Ramos (cell line): ENCODE data around the gene GNPNAT1.

Experiments
- in situ Hi-C: fragments of 300-500 bp; cut with MboI; formaldehyde crosslinking; loops from one replicate; pipeline ENCODE4 v1.14.3; 2022; ENCODE audit warnings: low sequenced_read_pairs; ENCODE audit not compliant: unreplicated experiment

The GNPNAT1 gene

DNA sequence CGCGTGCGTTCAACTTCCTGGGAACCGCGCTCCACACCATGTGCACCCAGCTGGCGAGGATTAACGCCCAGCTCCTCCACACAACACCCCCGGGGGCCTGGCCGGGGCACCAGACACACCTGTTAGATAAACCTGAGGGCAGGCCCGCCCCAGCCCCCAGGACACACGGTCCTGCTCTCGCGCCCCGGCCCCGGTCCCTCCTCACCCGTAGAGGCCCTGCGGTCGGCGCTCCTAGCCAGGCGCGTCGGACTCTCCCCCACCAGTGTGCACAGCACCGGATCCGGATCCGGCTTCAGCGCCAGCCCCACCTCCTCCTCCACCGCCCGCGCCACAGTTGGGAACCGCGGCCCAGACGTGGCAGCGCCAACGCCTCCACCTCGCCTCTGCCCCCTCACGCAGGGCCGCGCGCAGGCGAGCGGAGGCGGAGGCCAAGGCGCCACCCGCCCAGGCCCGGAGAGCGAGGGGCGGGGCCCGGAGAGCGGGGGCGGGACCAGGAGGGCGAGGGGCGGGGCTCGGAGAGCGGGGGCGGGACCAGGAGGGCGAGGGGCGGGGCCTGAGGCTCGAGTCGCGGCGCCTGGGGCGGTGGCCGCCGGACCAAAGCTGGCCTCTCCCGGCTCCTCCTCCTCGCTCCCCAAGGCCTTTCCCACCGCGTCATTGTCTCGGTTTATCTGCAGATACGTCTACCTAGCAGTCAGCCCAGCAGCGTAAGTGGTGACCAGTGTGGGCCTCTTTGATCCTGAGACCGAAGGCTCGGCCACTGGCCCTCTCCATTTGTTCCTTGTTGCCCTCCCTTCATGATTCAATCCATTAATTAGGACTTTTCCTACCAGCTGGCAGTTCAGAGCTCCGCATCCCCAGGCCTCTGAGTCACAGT is at the start of gene GNPNAT1:
GNPNAT1 (minus strand) TSS at position 385 of the 874 bp plus-strand sequence. CDS start 6,957 bp downstream, outside the sequence.
- in situ Hi-C loops: no loop called here

DNA sequence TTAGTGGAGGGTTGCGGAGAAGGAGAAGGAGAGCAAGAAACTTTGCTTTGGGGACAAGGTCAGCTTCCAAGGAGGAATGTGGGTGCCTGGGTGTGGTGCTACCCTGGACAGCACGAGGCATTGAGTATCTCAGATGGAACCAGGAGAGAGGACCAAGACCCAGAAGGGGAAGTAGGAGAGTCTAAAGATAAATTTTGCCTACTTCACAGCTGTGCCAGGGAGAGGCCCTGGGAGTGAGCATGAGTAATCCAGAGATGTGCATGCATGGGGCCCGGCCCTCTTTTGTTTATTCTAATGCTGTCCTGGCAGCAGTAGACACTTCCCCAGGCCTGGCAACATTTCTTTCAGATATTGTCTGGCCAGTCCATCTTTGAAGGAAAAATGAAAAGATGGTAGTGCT is 49.5 kb upstream of the GNPNAT1 start:
- in situ Hi-C loops: no loop called here

DNA sequence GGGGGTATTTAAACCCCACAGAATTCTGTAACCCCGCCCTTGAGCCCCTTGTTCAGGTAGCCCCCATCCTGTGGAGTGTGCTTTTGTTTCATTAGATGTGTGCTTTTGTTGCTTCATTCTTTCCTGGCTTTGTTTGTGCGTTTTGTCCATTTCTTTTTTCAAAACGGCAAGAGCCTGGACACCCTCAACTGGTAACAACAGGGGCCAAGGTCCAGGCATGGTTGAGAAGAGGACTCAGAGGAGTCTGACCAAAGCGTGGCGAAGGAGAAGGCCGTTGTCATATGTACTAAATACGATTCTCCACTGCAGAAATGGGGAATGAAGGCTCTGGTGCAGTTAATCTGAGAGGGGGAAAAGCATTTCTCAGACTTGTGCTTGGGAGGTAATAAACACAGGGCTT is 46.0 kb upstream of the GNPNAT1 start:
- in situ Hi-C loops: no loop called here

DNA sequence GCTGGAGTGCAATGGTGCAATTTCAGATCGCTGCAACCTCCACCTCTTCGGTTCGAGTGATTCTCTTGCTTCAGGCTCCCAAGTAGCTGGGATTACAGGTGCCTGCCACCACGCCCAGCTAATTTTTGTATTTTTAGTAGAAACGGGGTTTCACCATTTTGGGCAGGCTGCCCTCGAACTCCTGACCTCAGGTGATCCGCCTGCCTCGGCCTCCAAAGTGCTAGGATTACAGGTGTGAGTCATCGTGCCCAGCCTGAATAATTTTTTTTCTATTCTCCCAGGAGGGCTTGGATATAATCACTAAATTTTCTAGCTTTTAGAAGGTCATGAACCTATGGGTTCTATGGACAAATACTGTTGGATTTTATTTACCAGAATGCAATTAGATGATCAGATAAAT is 44.7 kb upstream of the GNPNAT1 start:
- in situ Hi-C loops: no loop called here

DNA sequence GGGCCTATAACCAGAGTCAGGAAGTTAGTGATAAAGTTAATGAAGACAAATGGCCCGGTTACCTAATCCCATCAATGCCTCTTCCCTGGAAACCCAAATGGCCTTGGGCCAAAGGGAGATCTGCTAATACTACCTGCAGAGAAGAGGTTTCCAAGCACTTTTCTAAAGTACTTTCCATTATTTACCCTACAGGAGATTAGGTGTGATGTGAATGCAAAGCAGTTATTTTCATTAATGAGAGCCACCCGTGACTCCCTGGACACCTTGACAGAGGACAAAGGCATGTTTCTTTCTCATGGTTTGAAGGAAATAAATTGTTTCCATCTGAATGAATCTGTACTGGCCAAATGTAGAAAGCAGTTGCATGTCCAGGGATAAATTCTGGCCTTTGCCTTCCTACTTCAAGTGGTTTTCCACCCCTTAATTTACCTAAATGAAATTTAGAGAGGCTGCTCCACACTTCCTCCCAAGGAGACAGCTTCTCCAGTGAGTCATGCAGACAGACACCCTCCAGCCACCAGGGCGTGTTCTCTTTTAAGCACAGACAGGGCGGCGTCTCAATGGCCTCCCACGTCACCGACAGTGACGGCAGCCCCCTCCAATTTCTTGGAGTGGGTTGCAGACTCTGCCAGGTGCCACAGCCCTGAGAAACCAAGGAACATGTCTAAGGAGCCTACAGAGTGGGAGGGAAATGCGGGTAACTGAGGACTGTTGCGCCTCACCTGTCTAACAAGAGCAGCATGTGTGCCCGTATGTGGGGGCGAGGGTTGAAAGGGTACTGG is 43.9 kb upstream of the GNPNAT1 start:
- in situ Hi-C loops: no loop called here

DNA sequence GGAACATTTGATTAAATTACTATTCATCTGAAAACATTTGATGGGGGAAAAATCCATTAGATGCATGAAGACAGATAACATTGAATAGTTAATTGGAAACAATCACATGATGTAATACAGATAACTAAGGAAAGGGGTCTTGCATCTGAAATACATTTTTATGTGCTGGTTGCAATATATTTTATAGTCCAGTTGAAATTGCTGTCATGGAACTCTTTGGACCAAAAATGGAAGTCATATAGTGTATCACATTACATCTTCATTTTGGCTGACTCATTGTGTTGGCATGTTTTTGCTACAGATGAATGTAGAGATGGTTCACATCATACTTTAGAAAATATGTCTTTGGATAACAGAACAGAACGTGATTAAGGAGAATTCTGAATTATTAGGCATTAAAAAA is 43.0 kb upstream of the GNPNAT1 start:
- in situ Hi-C loops: no loop called here

DNA sequence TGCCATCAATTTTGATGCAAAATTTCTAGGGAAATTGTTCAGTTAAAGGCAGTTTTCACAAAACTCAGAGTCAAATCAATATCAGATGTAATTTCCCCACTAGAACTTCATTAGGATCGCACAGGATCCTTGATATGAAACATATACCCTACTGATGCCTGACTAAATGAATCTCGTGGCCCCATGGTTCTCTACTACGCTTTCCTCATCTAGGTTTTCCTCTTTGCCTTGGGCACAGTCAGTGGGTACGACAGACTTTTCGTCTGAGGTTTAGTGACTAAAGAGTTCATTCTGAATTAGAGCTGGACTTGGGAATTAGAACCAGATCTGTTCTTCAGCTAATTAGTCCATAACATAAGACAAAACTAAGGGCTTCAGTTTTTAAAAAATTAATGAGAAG is 42.5 kb upstream of the GNPNAT1 start:
- in situ Hi-C loops: no loop called here

DNA sequence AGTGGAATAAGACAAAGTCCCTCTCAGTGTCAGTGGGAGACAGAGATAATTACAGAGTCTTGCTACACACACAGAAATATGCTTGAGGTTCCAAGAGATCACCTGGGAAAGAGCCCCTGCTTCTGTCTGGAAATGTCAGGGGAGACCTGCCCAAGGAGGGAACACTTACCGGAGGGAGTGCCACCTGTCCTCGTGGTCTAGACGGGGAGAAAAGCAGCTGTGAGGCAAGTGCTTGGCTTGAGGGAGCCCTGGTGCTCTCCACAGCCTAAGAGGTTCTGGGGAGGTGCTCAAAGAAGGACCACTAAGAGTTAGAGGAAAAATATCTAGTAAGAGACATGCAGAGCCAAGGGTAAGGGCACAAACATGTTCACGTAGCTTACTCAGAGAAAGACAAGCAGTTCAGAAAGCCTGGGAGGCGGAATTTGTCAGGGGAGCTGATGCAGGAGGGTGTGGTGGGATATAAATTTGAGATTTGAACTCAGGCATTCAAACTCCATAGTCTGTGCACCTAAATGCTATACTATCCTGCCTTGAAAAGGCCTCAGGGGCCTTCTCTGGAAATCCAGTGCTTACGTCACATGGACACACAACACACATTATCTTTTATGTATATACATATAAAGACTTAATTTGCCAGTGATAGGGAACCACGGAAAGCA is 38.2 kb upstream of the GNPNAT1 start:
- in situ Hi-C loops: no loop called here

DNA sequence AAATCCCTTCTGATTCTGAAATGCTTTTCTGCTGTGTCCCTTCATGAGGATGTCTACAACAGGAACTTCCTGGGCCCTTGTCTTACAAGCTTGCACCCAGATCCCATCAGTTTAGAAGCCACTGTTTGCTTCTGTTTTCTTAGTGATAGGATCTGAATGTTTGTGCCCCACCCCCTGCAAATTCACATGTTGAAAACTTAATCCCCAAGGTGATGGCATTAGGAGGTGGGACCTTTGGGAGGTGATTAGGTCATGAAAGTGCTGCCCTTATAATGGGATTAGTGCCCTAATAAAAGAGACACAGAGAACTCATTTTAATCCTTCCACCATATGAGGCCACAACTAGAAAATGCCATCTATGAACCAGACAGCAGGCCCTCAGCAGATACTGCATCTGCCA is 36.0 kb upstream of the GNPNAT1 start:
- in situ Hi-C loops: no loop called here

DNA sequence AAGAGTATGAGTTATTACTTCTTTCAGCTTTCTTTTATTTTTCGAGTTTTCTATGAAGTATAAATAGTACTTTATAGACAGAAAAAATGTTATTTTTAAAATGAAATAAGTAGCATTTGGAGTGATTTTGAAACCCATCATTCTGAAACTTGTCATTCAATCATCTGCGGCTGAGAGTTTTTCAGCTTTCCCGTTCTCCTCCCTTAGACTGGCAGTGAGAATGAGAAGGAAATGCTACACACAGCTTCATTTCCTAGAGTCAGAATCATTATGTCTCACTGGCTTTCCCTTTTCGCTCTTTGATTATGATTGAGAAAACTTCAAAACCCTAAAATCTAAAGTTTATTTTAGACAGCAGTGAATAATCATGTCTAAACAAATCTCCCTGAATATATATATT is 33.7 kb upstream of the GNPNAT1 start:
- in situ Hi-C loops: no loop called here

DNA sequence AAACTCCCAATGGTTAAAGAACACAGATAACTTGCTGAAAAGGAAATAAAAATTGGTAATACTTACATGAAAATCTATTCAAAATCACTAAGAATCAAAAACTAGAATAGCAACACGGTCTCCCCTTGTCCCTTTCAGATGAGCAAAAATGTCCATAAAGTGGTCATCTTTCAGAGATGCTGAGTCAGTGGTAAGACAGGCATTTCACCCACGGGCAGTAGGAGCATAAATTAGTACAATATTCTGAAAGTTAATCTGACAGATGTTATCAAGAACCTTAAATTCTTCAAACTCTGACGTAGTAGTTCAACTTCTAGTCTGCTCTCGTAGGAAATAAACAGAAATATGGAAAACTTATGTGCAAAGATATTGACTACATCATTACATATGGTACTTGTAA is 33.1 kb upstream of the GNPNAT1 start:
- in situ Hi-C loops: loop anchor here (5.0 kb wide), 1 partner anchor 483 kb away; no protein-coding TSS in a partner anchor

DNA sequence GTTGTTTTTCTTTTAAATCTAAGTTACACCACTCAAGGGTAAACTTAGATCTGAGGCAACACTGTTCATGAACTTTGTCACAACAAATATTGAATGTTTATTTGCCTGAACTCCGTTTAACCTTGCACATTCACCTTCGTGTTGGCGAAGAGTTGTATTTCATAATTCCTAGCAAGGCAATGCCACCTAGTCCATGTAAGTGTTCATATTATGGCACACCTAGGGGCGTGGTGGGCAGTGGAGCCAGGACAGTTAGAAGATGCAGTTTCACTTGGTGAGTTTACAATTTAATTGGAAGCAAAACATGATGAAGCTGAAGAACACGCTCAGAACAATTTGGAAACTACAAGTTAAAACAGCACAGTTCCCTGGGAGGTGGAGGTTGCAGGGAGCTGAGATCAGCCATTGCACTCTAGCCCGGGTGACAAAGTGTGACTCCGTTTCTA is 30.4 kb upstream of the GNPNAT1 start:
- in situ Hi-C loops: loop anchor here (5.0 kb wide), 1 partner anchor 485 kb away; no protein-coding TSS in a partner anchor

DNA sequence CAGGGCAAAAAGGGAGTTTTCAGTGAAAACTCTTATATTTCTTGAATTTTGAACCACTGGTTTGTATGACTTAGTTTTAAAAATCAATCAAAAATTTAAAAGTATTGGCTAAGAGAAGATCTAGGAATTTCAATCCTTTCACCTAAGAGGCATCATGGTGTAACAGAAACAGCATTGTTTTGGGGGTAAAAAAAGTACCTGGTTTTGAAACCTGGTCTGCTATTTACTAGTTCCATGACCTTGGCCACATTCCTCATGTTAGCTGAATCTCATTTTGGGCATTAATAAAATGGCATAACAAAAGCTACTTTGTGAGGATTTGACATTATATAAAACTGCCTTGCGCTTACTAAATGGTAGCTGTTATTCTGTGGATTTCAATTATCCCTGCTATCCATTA is 16.7 kb upstream of the GNPNAT1 start:
- in situ Hi-C loops: no loop called here

DNA sequence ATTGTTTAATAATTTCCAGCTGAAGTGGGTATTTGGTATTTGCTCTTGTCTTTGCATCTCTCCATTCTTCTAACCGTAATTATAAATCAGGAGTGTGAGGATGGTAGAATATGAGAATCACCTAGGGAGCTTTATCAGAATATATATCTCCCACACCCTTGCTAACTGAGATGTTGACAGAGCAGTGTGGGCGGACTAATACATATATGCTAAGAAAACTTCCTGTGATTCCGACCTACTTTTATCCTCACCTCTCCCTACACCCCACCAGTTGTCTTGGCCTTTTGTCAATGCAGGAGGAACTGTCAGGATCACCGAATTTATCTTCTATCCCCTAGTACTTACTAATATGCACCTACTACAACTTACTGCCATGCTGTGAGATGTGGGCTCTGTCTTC is 14.7 kb upstream of the GNPNAT1 start:
- in situ Hi-C loops: no loop called here

DNA sequence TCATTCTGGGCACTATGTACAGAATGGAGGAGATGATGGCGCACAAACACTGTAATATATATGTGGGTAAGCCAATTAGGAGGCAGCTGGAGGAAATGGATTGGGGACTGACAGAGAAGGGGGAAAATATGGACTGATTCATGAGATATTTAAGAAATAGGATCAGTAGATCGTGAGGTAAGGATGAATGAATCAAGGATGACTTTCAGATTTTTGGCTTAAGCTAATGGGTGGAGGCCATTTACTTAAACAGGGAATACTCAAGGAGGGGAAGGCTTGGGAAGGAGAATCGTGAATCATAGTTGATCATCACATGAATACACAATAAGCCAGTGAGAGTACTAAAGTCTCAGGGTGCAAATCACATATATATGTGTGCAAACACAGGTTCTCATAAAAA is 11.2 kb upstream of the GNPNAT1 start:
- in situ Hi-C loops: no loop called here

DNA sequence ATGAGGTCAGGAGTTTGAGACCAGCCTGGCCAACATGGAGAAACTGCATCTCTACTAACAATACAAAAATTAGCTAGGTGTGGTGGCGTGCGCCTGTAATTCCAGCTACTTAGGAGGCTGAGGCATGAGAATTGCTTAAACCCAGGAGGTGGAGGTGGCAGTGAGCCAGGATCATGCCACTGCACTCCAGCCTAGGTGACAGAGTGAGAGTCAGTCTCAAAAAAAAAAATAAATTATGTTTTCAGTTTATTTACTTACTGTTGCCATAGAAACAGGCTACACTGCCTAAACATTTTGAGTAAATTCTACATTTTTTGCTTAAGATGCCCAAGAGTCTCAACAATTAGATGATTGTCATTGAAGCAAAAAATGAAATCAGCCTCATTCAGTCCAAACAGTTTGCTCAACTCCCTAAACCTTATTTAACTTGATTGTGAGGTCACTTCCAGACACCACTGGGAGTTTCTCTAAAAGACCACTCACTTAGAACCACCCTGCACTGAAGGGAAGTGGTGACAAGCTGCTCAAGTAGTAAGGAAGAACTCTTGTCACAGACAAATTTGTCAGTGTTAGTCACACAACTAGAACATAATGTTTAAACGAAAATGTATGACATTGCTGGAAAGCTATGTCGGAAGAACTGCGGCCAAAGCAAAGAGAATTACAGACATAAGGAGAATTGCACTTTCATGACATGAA is 9.8 kb upstream of the GNPNAT1 start:
- in situ Hi-C loops: no loop called here

DNA sequence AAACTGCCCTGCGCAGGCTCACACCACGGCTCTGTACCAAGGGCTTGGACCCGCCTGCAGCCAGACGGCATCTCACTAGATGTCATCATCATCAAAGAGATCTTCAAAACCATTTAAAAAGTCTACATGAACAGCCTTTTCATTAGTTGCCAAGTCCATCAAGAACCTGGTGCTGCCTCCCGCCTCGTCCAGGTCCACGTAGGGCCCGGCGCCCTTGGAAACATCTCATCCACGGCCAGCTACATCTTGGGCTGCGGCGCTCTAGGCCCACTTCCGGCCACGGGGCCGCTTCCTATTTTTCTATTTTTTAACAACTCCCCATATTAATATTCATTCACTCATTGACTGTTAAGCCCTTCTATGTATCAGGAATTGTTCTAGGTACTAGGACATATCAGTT is 7.4 kb upstream of the GNPNAT1 start:
- in situ Hi-C loops: no loop called here

DNA sequence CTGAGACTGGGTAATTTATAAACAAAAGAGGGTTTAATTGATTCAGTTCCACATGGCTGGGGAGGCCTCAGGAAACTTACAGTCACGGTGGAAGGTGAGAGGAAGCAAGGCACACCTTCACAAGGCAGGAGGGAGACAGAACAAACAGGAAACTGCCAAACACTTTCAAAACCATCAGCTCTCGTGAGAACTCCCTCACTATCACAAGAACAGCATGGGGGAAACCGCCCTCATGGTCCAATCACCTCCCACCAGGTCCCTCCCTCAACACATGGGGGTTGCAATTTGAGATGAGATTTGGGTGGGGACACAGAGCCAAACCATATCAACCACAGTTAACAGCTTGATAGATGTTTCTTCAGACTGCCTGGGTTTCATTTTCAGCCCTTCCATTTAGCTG is 6.2 kb upstream of the GNPNAT1 start:
- in situ Hi-C loops: no loop called here

DNA sequence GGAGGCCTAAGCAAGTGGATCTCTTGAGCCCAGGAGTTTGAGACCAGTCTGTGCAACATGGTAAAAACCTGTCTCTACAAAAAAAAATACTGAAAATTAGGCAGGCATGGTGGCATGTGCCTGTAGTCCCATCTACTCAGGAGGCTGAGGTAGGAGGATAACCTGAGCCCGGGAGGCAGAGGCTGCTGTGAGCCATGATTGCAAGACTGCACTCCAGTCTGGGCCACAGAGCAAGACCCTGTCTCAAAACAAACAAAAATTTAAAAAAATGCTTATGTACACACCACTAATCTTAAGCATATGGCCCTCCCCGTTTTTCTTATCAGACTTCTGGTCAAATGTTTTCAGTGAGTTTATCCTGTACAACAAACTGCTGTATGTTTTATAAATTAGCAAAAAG is 1.7 kb upstream of the GNPNAT1 start:
- in situ Hi-C loops: no loop called here

DNA sequence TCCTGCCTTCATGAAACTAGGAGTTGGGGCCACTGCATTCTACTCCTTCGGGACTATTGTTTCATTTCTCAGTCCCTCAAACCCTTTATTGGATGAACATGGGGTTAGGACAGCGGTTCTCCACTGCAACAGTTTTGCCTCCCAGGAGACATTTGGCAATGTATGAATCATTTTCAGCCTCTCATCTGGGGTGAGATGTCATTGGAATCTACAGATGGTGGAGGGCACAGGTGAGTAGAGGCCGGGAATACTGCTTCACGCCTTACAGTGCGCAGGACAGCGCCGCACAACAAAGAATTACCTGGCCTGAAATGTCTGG is 649 bp upstream of the GNPNAT1 start:
- in situ Hi-C loops: no loop called here
